Tibial artery (tissue), 4 donors: ENCODE results near the gene EIF4EBP2.

Experiments
- DNase-seq, 2 donors: peaks; one replicate each; pipeline ENCODE4 v3.0.0-alpha.2; 2019
- H3K27ac ChIP-seq, 2 donors: fragments of 200-600 bp; sonication (generic) in 1 of 2; 1 replicate in 1 of 2; 2 replicates in 1 of 2; pipeline ENCODE4 v1.5.1; 2018 to 2019; ENCODE audit warnings: mild to moderate bottlenecking in 1 of 2
- H3K27me3 ChIP-seq, 2 donors: fragments of 200-600 bp; sonication (generic) in 1 of 2; one replicate each; pipeline versions ENCODE4 v1.5.1 to v1.6.0; 2016 to 2019
- H3K36me3 ChIP-seq, 3 donors: fragments of 200-600 bp; sonication (generic) in 2 of 3; one replicate each; pipeline ENCODE4 v1.5.1; 2016 to 2019; ENCODE audit warnings: mild to moderate bottlenecking in 2 of 3
- H3K4me1 ChIP-seq, 4 donors: fragments of 200-600 bp; sonication (generic) in 2 of 4; 1 replicate in 3 of 4; 2 replicates in 1 of 4; pipeline ENCODE4 v1.5.1; 2016 to 2019
- H3K4me3 ChIP-seq, 2 donors: fragments of 200-600 bp; sonication (generic) in 1 of 2; 1 replicate in 1 of 2; 2 replicates in 1 of 2; pipeline ENCODE4 v1.5.1; 2018 to 2019; ENCODE audit warnings: mild to moderate bottlenecking in 2 of 2
- H3K9me3 ChIP-seq, 3 donors: fragments of 200-600 bp; sonication (generic) in 1 of 3; one replicate each; pipeline ENCODE4 v1.5.1; 2016 to 2019
- intact Hi-C: fragments of 100-400 bp; cut with DNase I; formaldehyde crosslinking; loops from one replicate; pipeline ENCODE4 v1.15.0; 2023; ENCODE audit warnings: low total_unique reads
- TF ChIP-seq, protein P1 (sequence below), 2 experiments: fragments of 200-600 bp in 1 of 2; fragments of 450-650 bp in 1 of 2; IDR thresholded peaks; one replicate each; pipeline ENCODE4 v1.5.1; 2017 to 2019; ENCODE audit warnings: antibody characterized with exemption in 2 of 2, mild to moderate bottlenecking in 1 of 2, moderate library complexity in 1 of 2

The EIF4EBP2 gene

DNA sequence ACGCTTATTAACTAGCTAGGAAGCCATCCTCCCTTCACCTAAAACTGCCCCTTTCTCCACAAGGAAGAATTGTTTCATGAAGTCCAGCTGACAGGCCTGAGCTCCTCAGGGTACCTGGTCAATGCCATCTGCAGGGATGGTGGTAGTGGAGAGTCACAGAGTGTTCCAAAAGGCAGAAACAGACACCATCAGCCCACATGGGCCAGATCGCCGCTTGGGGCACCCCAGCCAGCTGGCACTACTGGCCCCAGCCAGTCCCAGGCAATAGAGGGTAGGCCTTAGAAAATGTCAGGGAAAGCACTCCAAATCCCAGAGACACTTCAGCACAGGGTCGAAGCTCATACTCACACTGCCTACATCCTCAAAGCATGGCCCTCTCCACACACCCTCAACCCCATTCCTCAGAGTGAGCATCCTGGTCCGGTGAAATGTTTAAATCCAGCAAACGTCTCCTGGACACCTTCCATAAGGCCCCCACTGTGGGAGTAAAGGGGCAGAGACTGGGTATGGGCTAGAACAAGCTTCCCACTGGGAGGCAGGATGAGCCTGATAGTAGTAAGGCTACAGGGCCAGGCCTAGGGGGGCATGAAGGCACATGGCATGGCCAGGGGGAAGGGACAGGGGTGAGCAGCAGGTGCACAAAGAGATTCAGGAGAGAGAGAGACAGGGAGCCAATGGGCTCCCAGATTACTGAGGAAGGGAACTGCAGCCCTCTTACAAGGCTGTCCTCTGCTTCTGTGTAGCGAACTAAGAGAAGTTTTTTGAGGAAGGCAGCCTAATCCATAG is 23.4 kb upstream of the EIF4EBP2 start:
- Histone ChIP-seq H3K36me3 (no peaks in the 10 kb centered on the region), H3K27me3 (no peaks in the 10 kb centered on the region), H3K4me3 (no peak overlapping the region), H3K9me3 (peaks cover 0 to 5% (median 0%) of the 10 kb centered on the region in 3 donors), H3K27ac (no peak overlapping the region), H3K4me1 (peaks cover 0 to 17% (median 6%) of the 10 kb centered on the region in 4 donors)
- intact Hi-C loops, result no loop called here
- no peak for DNase-seq
- TF ChIP-seq, protein P1, sequence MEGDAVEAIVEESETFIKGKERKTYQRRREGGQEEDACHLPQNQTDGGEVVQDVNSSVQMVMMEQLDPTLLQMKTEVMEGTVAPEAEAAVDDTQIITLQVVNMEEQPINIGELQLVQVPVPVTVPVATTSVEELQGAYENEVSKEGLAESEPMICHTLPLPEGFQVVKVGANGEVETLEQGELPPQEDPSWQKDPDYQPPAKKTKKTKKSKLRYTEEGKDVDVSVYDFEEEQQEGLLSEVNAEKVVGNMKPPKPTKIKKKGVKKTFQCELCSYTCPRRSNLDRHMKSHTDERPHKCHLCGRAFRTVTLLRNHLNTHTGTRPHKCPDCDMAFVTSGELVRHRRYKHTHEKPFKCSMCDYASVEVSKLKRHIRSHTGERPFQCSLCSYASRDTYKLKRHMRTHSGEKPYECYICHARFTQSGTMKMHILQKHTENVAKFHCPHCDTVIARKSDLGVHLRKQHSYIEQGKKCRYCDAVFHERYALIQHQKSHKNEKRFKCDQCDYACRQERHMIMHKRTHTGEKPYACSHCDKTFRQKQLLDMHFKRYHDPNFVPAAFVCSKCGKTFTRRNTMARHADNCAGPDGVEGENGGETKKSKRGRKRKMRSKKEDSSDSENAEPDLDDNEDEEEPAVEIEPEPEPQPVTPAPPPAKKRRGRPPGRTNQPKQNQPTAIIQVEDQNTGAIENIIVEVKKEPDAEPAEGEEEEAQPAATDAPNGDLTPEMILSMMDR (IDR thresholded peaks at IDR 0.05), result no peak

DNA sequence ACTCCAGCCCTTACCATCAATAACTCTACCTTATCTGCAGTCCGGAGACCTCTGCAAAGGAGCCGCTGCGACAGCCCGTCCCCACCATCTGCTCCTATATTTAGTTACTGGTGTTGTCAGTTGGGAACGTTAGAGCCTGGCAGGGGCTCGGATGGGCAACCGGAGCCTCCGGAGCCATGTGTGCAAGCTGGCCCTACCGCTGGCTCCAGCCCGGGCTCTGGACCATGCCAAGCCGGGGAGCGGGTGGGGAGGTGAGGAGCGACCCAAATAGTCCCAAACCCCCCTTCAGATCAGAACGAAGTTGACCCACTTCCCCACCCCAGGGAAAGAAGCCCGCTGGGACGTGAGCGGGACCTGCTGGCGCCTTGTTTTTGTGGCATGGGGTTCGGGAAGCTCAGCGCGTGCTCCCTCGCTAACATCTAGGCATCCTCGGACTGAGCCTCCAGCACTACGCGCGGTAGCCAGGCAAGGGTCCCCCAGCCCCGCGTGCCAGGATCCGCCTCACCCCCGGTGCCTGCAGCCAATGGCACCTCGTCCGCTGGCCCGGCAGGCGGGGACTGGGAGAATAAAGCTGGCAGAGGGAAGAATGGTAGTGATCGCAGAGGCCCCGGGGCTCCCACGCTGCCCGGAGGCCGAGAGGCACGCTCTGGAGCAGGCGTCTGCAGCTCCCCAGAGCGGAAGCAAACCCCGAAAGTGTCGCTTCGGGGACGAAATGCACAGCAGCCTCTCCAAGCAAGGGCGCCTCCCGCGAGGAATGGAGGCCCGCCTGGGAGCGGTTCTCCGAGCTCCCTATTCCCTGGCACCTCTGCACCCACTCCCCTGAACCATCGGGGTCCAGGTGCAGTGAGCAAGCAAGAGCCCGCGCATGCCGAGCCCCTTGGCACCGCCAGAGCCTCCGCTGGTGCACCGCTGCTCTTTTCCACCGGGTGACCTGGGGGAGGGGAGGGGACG is 22.2 kb upstream of the EIF4EBP2 start:
- peak overlapping the region; percentile 62 to 63 for H3K27ac ChIP-seq

DNA sequence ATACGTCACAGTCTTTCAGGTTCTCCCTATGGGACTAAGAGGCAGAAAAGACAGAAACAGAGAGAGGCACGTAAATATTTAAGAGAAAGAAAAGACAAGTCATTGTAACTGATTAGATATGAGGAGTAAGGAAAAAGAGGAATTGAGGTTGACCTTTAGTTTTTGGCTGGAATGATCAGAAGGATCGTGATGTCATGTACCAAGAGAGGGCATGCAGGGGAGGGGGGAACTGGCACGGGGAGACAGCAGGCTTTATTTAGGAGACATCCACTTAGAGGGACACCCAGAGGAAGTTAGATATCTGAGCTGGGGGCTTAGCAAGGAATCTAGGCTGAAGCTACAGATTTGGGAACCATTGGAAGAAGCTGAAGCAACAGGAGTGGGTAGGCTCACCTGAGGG is 12.3 kb upstream of the EIF4EBP2 start:
- DNase-seq, result no peak
- peaks cover 0 to 5% (median 0%) of the 10 kb centered on the region in 4 donors for H3K4me1 ChIP-seq
- intact Hi-C loops, result no loop called here
- H3K4me3 ChIP-seq, result no peak overlapping the region
- H3K9me3 ChIP-seq, result no peaks in the 10 kb centered on the region
- H3K36me3 ChIP-seq, result no peaks in the 10 kb centered on the region
- no peak overlapping the region for H3K27ac ChIP-seq
- H3K27me3 ChIP-seq, result no peaks in the 10 kb centered on the region
- TF ChIP-seq, protein P1 (IDR thresholded peaks at IDR 0.05), result no peak

More for the DNA sequence above, 22.2 kb upstream of the EIF4EBP2 start:
- Histone ChIP-seq H3K36me3 (no peaks in the 10 kb centered on the region), H3K4me1 (peaks cover 0 to 17% (median 6%) of the 10 kb centered on the region in 4 donors), H3K4me3 (peak overlapping the region; percentile 64 to 89), H3K27me3 (no peaks in the 10 kb centered on the region), H3K9me3 (peaks cover 0 to 5% (median 0%) of the 10 kb centered on the region in 3 donors)
- intact Hi-C loops, result no loop called here
- peak in 1 of 2 donors; percentile 72 for DNase-seq
- TF ChIP-seq, protein P1 (IDR thresholded peaks at IDR 0.05), result no peak

DNA sequence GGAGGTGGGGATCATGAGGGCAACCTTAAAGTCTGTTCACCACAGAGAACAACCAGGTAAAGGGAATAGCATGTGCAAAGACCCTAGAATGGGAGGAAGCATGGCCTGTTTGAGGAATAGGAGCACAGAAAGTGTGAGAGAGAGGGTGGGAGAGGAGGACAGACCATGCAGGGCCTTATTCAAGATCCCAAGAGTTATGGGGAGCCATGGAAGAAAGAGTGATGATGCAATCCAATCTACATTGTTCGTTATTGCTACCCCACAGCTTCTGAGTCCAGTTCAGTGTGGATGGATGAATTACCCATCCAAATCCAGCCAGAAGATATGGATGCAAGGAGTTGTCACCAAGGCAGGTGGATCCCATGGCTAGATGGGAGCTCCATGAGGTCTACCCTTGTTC is 7.8 kb upstream of the EIF4EBP2 start:
- intact Hi-C loops, result no loop called here
- DNase-seq, result no peak
- no peaks in the 10 kb centered on the region for H3K9me3 ChIP-seq

DNA sequence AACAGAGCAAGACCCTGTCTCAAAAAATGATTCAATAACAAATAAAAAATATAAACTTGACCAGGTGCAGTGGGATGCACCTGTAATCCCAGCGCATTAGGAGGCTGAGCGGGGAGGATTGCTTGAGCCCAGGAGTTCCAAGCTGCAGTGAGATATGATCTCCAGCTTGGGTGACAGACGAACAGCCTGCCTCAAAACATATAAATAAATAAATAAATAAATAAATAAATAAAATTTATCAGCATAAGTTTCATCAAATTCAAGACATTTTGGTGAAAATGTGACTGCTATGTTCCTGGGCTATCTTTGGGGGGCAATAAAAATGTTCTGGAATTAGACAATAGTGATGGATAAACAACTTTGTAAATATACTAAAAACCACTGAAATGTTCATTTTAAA is 4.8 kb upstream of the EIF4EBP2 start:
- H3K36me3 ChIP-seq, result peaks cover 0 to under 1% (median 0%) of the 10 kb centered on the region in 3 donors
- no peak for DNase-seq
- TF ChIP-seq, protein P1 (IDR thresholded peaks at IDR 0.05), result no peak
- intact Hi-C loops, result no loop called here
- no peaks in the 10 kb centered on the region for H3K27me3 ChIP-seq
- H3K9me3 ChIP-seq, result no peaks in the 10 kb centered on the region
- H3K4me1 ChIP-seq, result peaks cover 0 to 5% (median 0%) of the 10 kb centered on the region in 4 donors
- no peak overlapping the region for H3K27ac ChIP-seq
- H3K4me3 ChIP-seq, result no peak overlapping the region

More for the DNA sequence above, 7.8 kb upstream of the EIF4EBP2 start:
- no peaks in the 10 kb centered on the region for H3K27me3 ChIP-seq
- TF ChIP-seq, protein P1 (IDR thresholded peaks at IDR 0.05), result no peak
- no peaks in the 10 kb centered on the region for H3K36me3 ChIP-seq
- H3K27ac ChIP-seq, result no peak overlapping the region
- no peak overlapping the region for H3K4me3 ChIP-seq
- H3K4me1 ChIP-seq, result peaks cover 0 to 5% (median 0%) of the 10 kb centered on the region in 4 donors
